KMS-11 (cell line): ENCODE measurements around the gene FHIT.

Experiments
- H2AFZ ChIP-seq: fragments of 200-600 bp; sonication (generic); 2 replicates; pipeline ENCODE4 v1.6.1; 2016; ENCODE audit warnings: antibody characterized with exemption, mixed run types, low read depth
- H3K27ac ChIP-seq: fragments of 200-600 bp; sonication (generic); 2 replicates; pipeline ENCODE4 v1.6.1; 2016; ENCODE audit warnings: mild to moderate bottlenecking, mixed run types
- H3K27me3 ChIP-seq: fragments of 200-600 bp; sonication (generic); 2 replicates; pipeline ENCODE4 v1.6.1; 2017; ENCODE audit warnings: mild to moderate bottlenecking, low read depth, mixed run types, moderate library complexity; ENCODE audit not compliant: insufficient read depth
- H3K36me3 ChIP-seq: fragments of 200-600 bp; sonication (generic); 2 replicates; pipeline ENCODE4 v1.6.1; 2017; ENCODE audit warnings: mild to moderate bottlenecking, mixed run types; ENCODE audit not compliant: insufficient read depth
- H3K4me1 ChIP-seq: fragments of 200-600 bp; sonication (generic); 2 replicates; pipeline ENCODE4 v1.6.1; 2016; ENCODE audit warnings: mild to moderate bottlenecking, low read depth, mixed run types; ENCODE audit not compliant: poor library complexity, severe bottlenecking
- H3K4me2 ChIP-seq: fragments of 200-600 bp; sonication (generic); 2 replicates; pipeline ENCODE4 v1.7.0; 2016; ENCODE audit warnings: mild to moderate bottlenecking, mixed run types
- H3K4me3 ChIP-seq: fragments of 200-600 bp; sonication (generic); IDR thresholded peaks from 2 replicates; pipeline ENCODE4 v1.6.1; 2017; ENCODE audit warnings: low read depth, low read length, mixed read lengths; ENCODE audit not compliant: insufficient read depth
- H3K79me2 ChIP-seq: fragments of 200-600 bp; sonication (generic); 2 replicates; pipeline ENCODE4 v1.6.1; 2016; ENCODE audit warnings: low read depth, mixed run types; ENCODE audit not compliant: insufficient read depth
- H3K9ac ChIP-seq: fragments of 200-600 bp; sonication (generic); 2 replicates; pipeline ENCODE4 v1.6.1; 2016; ENCODE audit warnings: mild to moderate bottlenecking, mixed run types
- H4K20me1 ChIP-seq: fragments of 200-600 bp; sonication (generic); 2 replicates; pipeline ENCODE4 v1.6.1; 2016; ENCODE audit warnings: mild to moderate bottlenecking, mixed run types; ENCODE audit not compliant: insufficient read depth
- TF ChIP-seq, protein P1 (sequence below): fragments of 200-600 bp; sonication (generic); conservative IDR thresholded peaks from 2 replicates; pipeline ENCODE4 v1.6.1; 2017; ENCODE audit warnings: low read depth, mild to moderate bottlenecking, antibody characterized with exemption, low read length, moderate library complexity, mixed read lengths

FHIT gene

DNA sequence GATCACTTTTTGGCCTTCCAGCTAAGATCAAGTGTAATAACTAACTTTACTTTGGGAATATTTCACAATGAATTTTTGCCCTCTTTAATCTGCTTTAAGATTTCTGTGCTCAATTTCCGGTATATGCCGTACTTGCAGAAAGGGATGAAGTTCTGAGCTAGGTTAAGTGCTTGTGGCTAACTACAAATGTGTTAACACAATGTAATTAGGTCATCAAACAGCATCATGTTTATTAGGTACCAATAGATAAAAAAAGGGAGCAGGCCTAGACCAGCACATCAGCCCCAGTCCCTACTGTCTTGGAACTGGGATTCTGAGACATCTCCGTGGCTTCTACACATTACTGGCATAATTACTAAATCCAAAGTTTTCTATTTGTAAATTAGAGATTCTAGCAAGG is 1268.7 kb downstream of the FHIT start:
- Histone ChIP-seq H3K27me3 (no peaks in the 10 kb centered on the region), H3K36me3 (no peaks in the 10 kb centered on the region), H4K20me1 (no peaks in the 10 kb centered on the region), H3K4me1 (peaks cover 13% of the 10 kb centered on the region), H3K4me3 (no peak overlapping the region), H2AFZ (no peak overlapping the region), H3K4me2 (no peak overlapping the region), H3K27ac (no peak overlapping the region), H3K79me2 (no peaks in the 10 kb centered on the region), H3K9ac (no peak overlapping the region)
- TF ChIP-seq, protein P1, sequence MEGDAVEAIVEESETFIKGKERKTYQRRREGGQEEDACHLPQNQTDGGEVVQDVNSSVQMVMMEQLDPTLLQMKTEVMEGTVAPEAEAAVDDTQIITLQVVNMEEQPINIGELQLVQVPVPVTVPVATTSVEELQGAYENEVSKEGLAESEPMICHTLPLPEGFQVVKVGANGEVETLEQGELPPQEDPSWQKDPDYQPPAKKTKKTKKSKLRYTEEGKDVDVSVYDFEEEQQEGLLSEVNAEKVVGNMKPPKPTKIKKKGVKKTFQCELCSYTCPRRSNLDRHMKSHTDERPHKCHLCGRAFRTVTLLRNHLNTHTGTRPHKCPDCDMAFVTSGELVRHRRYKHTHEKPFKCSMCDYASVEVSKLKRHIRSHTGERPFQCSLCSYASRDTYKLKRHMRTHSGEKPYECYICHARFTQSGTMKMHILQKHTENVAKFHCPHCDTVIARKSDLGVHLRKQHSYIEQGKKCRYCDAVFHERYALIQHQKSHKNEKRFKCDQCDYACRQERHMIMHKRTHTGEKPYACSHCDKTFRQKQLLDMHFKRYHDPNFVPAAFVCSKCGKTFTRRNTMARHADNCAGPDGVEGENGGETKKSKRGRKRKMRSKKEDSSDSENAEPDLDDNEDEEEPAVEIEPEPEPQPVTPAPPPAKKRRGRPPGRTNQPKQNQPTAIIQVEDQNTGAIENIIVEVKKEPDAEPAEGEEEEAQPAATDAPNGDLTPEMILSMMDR: no peak

DNA sequence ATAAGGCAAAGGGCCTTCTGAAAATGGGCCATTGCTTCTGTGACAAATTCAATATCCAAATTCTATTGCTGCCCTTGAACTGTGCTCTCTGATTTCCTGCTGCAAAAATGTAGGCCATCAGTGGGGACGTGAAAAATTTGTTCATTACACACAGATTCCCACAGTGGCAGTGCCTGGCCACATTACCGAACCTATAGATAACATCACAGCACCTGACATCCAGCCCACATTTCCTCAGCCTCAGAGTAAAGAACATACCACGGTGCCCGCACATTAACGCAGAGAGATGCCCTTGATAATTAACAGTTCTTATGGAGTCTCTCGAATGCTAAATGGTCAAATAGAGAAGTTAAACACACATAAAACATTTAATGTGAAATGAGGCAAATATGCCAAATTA is 1269.9 kb downstream of the FHIT start:
- H3K4me2 ChIP-seq: no peak overlapping the region
- H2AFZ ChIP-seq: no peak overlapping the region
- TF ChIP-seq, protein P1: no peak
- H3K9ac ChIP-seq: no peak overlapping the region
- no peaks in the 10 kb centered on the region for H3K27me3 ChIP-seq
- H3K36me3 ChIP-seq: no peaks in the 10 kb centered on the region
- no peak overlapping the region for H3K27ac ChIP-seq
- H4K20me1 ChIP-seq: no peaks in the 10 kb centered on the region
- H3K79me2 ChIP-seq: no peaks in the 10 kb centered on the region
- peaks cover 13% of the 10 kb centered on the region for H3K4me1 ChIP-seq
- H3K4me3 ChIP-seq: no peak overlapping the region

DNA sequence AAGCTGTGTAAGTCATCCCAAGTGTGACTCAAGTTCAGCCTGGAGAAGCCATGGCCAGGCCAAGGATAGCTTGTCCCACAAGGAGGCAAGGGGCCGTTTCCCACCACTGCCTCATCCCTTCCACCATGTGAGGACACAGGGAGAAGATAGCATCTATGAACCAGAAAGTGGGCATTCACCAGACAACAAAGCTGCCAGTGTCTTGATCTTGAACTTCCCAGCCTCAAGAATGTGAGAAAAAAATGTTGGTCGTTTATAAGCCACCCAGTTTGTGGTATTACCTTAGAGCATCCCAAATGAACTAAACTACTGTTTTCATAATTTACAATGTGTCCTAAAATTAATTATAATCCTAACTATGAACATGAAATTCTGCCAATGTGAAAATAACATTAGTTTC is 1270.7 kb downstream of the FHIT start:
- H4K20me1 ChIP-seq: no peaks in the 10 kb centered on the region
- H2AFZ ChIP-seq: no peak overlapping the region
- TF ChIP-seq, protein P1: no peak
- H3K4me1 ChIP-seq: peaks cover 13% of the 10 kb centered on the region
- no peak overlapping the region for H3K4me3 ChIP-seq
- no peak overlapping the region for H3K9ac ChIP-seq
- no peaks in the 10 kb centered on the region for H3K79me2 ChIP-seq
- no peaks in the 10 kb centered on the region for H3K27me3 ChIP-seq
- no peak overlapping the region for H3K4me2 ChIP-seq
- H3K36me3 ChIP-seq: no peaks in the 10 kb centered on the region
- no peak overlapping the region for H3K27ac ChIP-seq

DNA sequence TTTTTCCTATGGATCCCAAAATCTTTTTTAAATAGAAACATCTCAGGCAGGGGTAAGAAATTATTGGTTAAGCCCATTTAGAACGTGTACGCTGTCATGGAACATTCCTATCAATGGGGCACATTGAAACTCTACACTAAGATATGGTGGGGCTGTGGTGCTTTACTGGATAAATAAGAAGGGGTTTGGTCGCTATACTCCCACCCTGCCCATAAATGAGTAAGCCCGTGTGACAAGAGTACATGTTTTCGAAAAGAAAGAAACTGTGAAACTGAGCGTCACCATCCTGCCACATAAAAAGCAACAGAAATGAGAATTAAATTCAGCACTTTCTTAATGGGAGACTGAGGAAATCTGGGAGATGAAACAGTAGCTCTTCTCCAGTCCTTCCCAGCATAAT is 1271.7 kb downstream of the FHIT start:
- H3K27me3 ChIP-seq: no peaks in the 10 kb centered on the region
- no peak overlapping the region for H3K9ac ChIP-seq
- H3K4me1 ChIP-seq: peaks cover 13% of the 10 kb centered on the region
- no peak overlapping the region for H3K4me3 ChIP-seq
- H4K20me1 ChIP-seq: no peaks in the 10 kb centered on the region
- H3K4me2 ChIP-seq: no peak overlapping the region
- TF ChIP-seq, protein P1: no peak
- H3K36me3 ChIP-seq: no peaks in the 10 kb centered on the region
- no peaks in the 10 kb centered on the region for H3K79me2 ChIP-seq
- H3K27ac ChIP-seq: no peak overlapping the region
- H2AFZ ChIP-seq: no peak overlapping the region
